Measurements from ENCODE around the gene UBR3.

The UBR3 gene

GRCh38 chr2:170005702-170006101, 178.4 kb downstream of the UBR3 start:
- CTCF ChIA-PET = no interaction called here
- POLR2A ChIA-PET (ENCODE audit: low non-redundant PET) = no interaction called here
- no peak overlapping the region for H3K27ac ChIP-seq
- DNase-seq (ENCODE audit: low spot score) = no peak
- no peak for TF ChIP-seq CTCF (conservative IDR thresholded peaks at IDR 0.05; ENCODE audit: low read depth)

GRCh38 chr2:170006587-170007325, 179.5 kb downstream of the UBR3 start:
- ChIA-PET POLR2A (ENCODE audit: low non-redundant PET) (interaction anchor here (0.5 kb wide), 1 partner anchor 215 kb away, joined by 3 read pairs; no protein-coding TSS in a partner anchor), CTCF (interaction anchor here (0.6 kb wide), 1 partner anchor 572 kb away, joined by 4 read pairs; no protein-coding TSS in a partner anchor)
- TF ChIP-seq CTCF (conservative IDR thresholded peaks at IDR 0.05; ENCODE audit: low read depth) = no peak
- DNase-seq (ENCODE audit: low spot score) = no peak
- no peak overlapping the region for H3K27ac ChIP-seq

GRCh38 chr2:170009209-170009608, 182.0 kb downstream of the UBR3 start:
- ChIA-PET CTCF (no interaction called here), POLR2A (ENCODE audit: low non-redundant PET) (no interaction called here)
- DNase-seq (ENCODE audit: low spot score) = no peak
- H3K27ac ChIP-seq = no peak overlapping the region
- no peak for TF ChIP-seq CTCF (conservative IDR thresholded peaks at IDR 0.05; ENCODE audit: low read depth)

GRCh38 chr2:170012773-170013172, 185.5 kb downstream of the UBR3 start:
- no peak for TF ChIP-seq CTCF (conservative IDR thresholded peaks at IDR 0.05; ENCODE audit: low read depth)
- no peak for DNase-seq (ENCODE audit: low spot score)
- POLR2A ChIA-PET (ENCODE audit: low non-redundant PET) = no interaction called here
- no peak overlapping the region for H3K27ac ChIP-seq
- CTCF ChIA-PET = interaction anchor here (0.7 kb wide), 1 partner anchor 320 kb away, joined by 3 read pairs; no protein-coding TSS in a partner anchor

- TF ChIP-seq CTCF (conservative IDR thresholded peaks at IDR 0.05; ENCODE audit: low read depth) = no peak
- ChIA-PET CTCF (interaction anchor here (0.8 kb wide), 1 partner anchor 9 kb away, joined by 11 read pairs; no protein-coding TSS in a partner anchor), POLR2A (ENCODE audit: low non-redundant PET) (no interaction called here)
- DNase-seq (ENCODE audit: low spot score) = no peak
- no peak overlapping the region for H3K27ac ChIP-seq
Observed at GRCh38 chr2:170013802-170014551, 186.7 kb downstream of the UBR3 start.

- no peak for TF ChIP-seq CTCF (conservative IDR thresholded peaks at IDR 0.05; ENCODE audit: low read depth)
- ChIA-PET POLR2A (ENCODE audit: low non-redundant PET) (no interaction called here), CTCF (no interaction called here)
Observed at GRCh38 chr2:170014769-170015168, 187.5 kb downstream of the UBR3 start.

More at GRCh38 chr2:170014769-170015168, 187.5 kb downstream of the UBR3 start:
- no peak for DNase-seq (ENCODE audit: low spot score)
- H3K27ac ChIP-seq = no peak overlapping the region
